H9 (cell line): Measurements from ENCODE around the gene ABHD12. TPM values are rescaled to one million over a fixed set of nuclear protein-coding genes. Genes with fewer than 3 reads are reported as not detected.
A peak's percentile ranks its signal among the peaks of the same experiment; 100 is the strongest.

Experiments used
- DNase-seq: peaks from one replicate; pipeline ENCODE4 v3.0.0-alpha.2; 2017
- H2AFZ ChIP-seq: one replicate; pipeline ENCODE4 v1.6.1; 2013; ENCODE audit warnings: mild to moderate bottlenecking, low read length, control low read depth, moderate library complexity
- H2AK5ac ChIP-seq: 2 replicates; pipeline ENCODE4 v1.6.1; 2013; ENCODE audit warnings: low read length, control low read depth, mixed read lengths; ENCODE audit not compliant: insufficient read length
- H2BK120ac ChIP-seq: one replicate; pipeline ENCODE4 v1.6.1; 2013; ENCODE audit warnings: low read depth, mild to moderate bottlenecking, low read length, control low read depth, inconsistent platforms; ENCODE audit not compliant: poor library complexity, severe bottlenecking
- H2BK12ac ChIP-seq: 2 replicates; pipeline ENCODE4 v1.6.1; 2013; ENCODE audit warnings: low read length, control low read depth, mixed read lengths, low read depth; ENCODE audit not compliant: insufficient read length
- H2BK15ac ChIP-seq: 2 replicates; pipeline ENCODE4 v1.6.1; 2013; ENCODE audit warnings: low read depth, low read length, control low read depth
- H2BK20ac ChIP-seq: one replicate; pipeline ENCODE4 v1.6.1; 2013; ENCODE audit warnings: low read depth, mild to moderate bottlenecking, low read length, control low read depth, inconsistent platforms; ENCODE audit not compliant: poor library complexity, severe bottlenecking
- H2BK5ac ChIP-seq: 2 replicates; pipeline ENCODE4 v1.6.1; 2013; ENCODE audit warnings: low read length, control low read depth, mixed read lengths; ENCODE audit not compliant: insufficient read length
- H3K14ac ChIP-seq: 2 replicates; pipeline ENCODE4 v1.6.1; 2013; ENCODE audit warnings: low read length, control low read depth; ENCODE audit not compliant: insufficient read depth
- H3K18ac ChIP-seq: 2 replicates; pipeline ENCODE4 v1.6.1; 2013; ENCODE audit warnings: low read depth, mild to moderate bottlenecking, mixed read lengths, low read length, control low read depth; ENCODE audit not compliant: insufficient read length
- H3K23ac ChIP-seq: 2 replicates; pipeline ENCODE4 v1.6.1; 2013; ENCODE audit warnings: low read length, control low read depth, mixed read lengths, low read depth; ENCODE audit not compliant: insufficient read length
- H3K23me2 ChIP-seq: 2 replicates; pipeline ENCODE4 v1.6.1; 2013; ENCODE audit warnings: low read depth, mild to moderate bottlenecking, mixed read lengths, low read length, control low read depth; ENCODE audit not compliant: insufficient read length, poor library complexity, severe bottlenecking
- H3K27ac ChIP-seq: 2 replicates; pipeline ENCODE4 v1.5.1; 2013; ENCODE audit warnings: low read length, control low read depth, mixed read lengths, low read depth; ENCODE audit not compliant: insufficient read length
- H3K27me3 ChIP-seq: 2 replicates; pipeline ENCODE4 v1.6.1; 2013; ENCODE audit warnings: low read length, control low read depth, inconsistent platforms; ENCODE audit not compliant: insufficient read depth
- H3K4ac ChIP-seq: 2 replicates; pipeline ENCODE4 v1.6.1; 2013; ENCODE audit warnings: low read depth, mild to moderate bottlenecking, control low read depth, inconsistent platforms, low read length, moderate library complexity
- H3K4me1 ChIP-seq: 2 replicates; pipeline ENCODE4 v1.6.1; 2013; ENCODE audit warnings: low read length, control low read depth, inconsistent platforms; ENCODE audit not compliant: insufficient read depth
- H3K4me2 ChIP-seq: 2 replicates; pipeline ENCODE4 v1.6.1; 2013; ENCODE audit warnings: low read length, control low read depth, mixed read lengths; ENCODE audit not compliant: insufficient read length, insufficient read depth
- H3K56ac ChIP-seq: 2 replicates; pipeline ENCODE4 v1.6.1; 2013; ENCODE audit warnings: low read depth, mild to moderate bottlenecking, mixed read lengths, low read length, control low read depth; ENCODE audit not compliant: insufficient read length
- H3K79me1 ChIP-seq: 2 replicates; pipeline ENCODE4 v1.6.1; 2013; ENCODE audit warnings: low read depth, mild to moderate bottlenecking, moderate library complexity, low read length, control low read depth, inconsistent platforms; ENCODE audit not compliant: insufficient read depth, poor library complexity, severe bottlenecking
- H3K79me2 ChIP-seq: 2 replicates; pipeline ENCODE4 v1.6.1; 2013; ENCODE audit warnings: low read length, control low read depth, inconsistent platforms; ENCODE audit not compliant: insufficient read depth
- H3K9ac ChIP-seq: 2 replicates; pipeline ENCODE4 v1.6.1; 2013; ENCODE audit warnings: low read length, control low read depth, mixed read lengths; ENCODE audit not compliant: insufficient read length; ENCODE audit errors: extremely low read depth
- H3K9me3 ChIP-seq: one replicate; pipeline ENCODE4 v1.6.1; 2013; ENCODE audit warnings: low read depth, low read length, inconsistent platforms; ENCODE audit not compliant: control insufficient read depth
- H3T11ph ChIP-seq: one replicate; pipeline ENCODE4 v1.6.1; 2013; ENCODE audit warnings: mild to moderate bottlenecking, low read length, control low read depth, inconsistent platforms
- H4K20me1 ChIP-seq: one replicate; pipeline ENCODE4 v1.6.1; 2013; ENCODE audit not compliant: control insufficient read depth, insufficient read length, insufficient read depth
- H4K5ac ChIP-seq: 2 replicates; pipeline ENCODE4 v1.6.1; 2013; ENCODE audit warnings: low read depth, mild to moderate bottlenecking, mixed read lengths, low read length, control low read depth; ENCODE audit not compliant: insufficient read length
- H4K8ac ChIP-seq: replicated peaks from 2 replicates; pipeline ENCODE4 v1.6.1; 2013; ENCODE audit warnings: low read length, control low read depth, mixed read lengths, low read depth; ENCODE audit not compliant: insufficient read length
- H4K91ac ChIP-seq: 2 replicates; pipeline ENCODE4 v1.6.1; 2013; ENCODE audit warnings: low read depth, mild to moderate bottlenecking, moderate library complexity, mixed read lengths, low read length, control low read depth; ENCODE audit not compliant: insufficient read length
- H3K27ac Mint-ChIP-seq, 3 experiments: 2 replicates in 2 of 3; 3 replicates in 1 of 3; pipeline ENCODE4 v1.8.0; 2020 to 2021; ENCODE audit warnings: mixed read lengths in 3 of 3, mild to moderate bottlenecking in 1 of 3, moderate library complexity in 1 of 3
- H3K27me3 Mint-ChIP-seq: 2 replicates; pipeline ENCODE4 v1.8.0; 2021; ENCODE audit warnings: low read depth, mild to moderate bottlenecking, moderate library complexity, mixed read lengths
- H3K36me3 Mint-ChIP-seq, 3 experiments: 2 replicates in 2 of 3; 3 replicates in 1 of 3; pipeline ENCODE4 v1.8.0; 2020 to 2021; ENCODE audit warnings: low read depth in 3 of 3, mixed read lengths in 3 of 3; ENCODE audit not compliant: insufficient read depth in 1 of 3
- H3K4me1 Mint-ChIP-seq, 2 experiments: 2 replicates each; pipeline ENCODE4 v1.8.0; 2020; ENCODE audit warnings: mixed read lengths in 2 of 2
- H3K4me3 Mint-ChIP-seq, 2 experiments: 2 replicates in 1 of 2; 3 replicates in 1 of 2; pipeline ENCODE4 v1.8.0; 2020 to 2021; ENCODE audit warnings: mild to moderate bottlenecking in 2 of 2, mixed read lengths in 2 of 2, moderate library complexity in 1 of 2
- H3K9me3 Mint-ChIP-seq, 2 experiments: 2 replicates in 1 of 2; 3 replicates in 1 of 2; pipeline ENCODE4 v1.8.0; 2020; ENCODE audit warnings: mild to moderate bottlenecking in 2 of 2, mixed read lengths in 2 of 2, moderate library complexity in 1 of 2
- WGBS: extraction: QIAGEN DNeasy Blood & Tissue Kit; methylation state at CpG from one replicate; pipeline ENCODE4 v1.1.7; 2013; ENCODE audit warnings: missing lambda C conversion rate, low lambda C conversion rate, mixed read lengths; ENCODE audit not compliant: insufficient read length; ENCODE audit errors: extremely low coverage; 5-methylcytosine and 5-hydroxymethylcytosine counted together
- total RNA-seq: library from RNA; stranded (reverse); gene quantifications from 2 replicates; pipeline ENCODE4 v1.2.1, GENCODE V29; 2021
- TF ChIP-seq, protein P1 (sequence below): fragments of 200-600 bp; sonication (generic); conservative IDR thresholded peaks from 3 replicates; pipeline ENCODE4 v1.8.0; 2021; ENCODE audit warnings: antibody characterized with exemption, mild to moderate bottlenecking

ABHD12 gene
- total RNA-seq, 1 experiment from 2014 or later = 54.4 TPM

DNA sequence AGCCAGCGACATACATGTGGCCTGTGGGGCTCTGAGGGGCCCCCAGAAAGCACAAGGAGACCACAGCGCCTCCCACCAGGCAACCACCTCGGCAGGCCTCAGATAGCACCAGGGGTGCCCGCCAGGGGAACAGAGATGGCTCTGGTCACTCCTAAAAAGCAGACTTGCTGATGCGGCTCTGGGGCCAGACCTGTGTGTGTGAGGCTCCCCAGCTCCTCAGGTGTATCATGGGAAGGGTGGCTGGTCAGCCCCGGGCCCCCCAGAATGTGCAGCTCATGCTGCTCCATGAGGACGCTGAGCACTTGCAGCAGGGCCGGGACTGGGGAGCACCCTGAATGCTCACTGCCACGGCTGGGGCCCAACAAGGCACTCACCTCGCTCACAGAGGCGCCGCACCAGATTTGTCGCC, 82.5 kb downstream of the ABHD12 start:
- Histone ChIP-seq H4K5ac (no peak overlapping the region), H4K91ac (no peak overlapping the region), H3T11ph (no peak overlapping the region), H3K23ac (no peak overlapping the region), H2AFZ (no peak overlapping the region), H2BK5ac (no peak overlapping the region), H3K9me3 (no peaks in the 10 kb centered on the region), H3K23me2 (no peaks in the 10 kb centered on the region), H3K4ac (no peak overlapping the region), H3K4me2 (no peak overlapping the region), H3K14ac (no peak overlapping the region), H3K79me1 (no peaks in the 10 kb centered on the region), H2AK5ac (no peak overlapping the region), H3K27ac (no peak overlapping the region), H2BK120ac (no peak overlapping the region), H2BK15ac (no peak overlapping the region), H3K9ac (no peak overlapping the region), H3K27me3 (no peaks in the 10 kb centered on the region), H4K8ac (no peak overlapping the region), H3K4me1 (no peaks in the 10 kb centered on the region; the same call in 1 of the 2 replicates), H3K56ac (no peak overlapping the region), H2BK20ac (no peak overlapping the region), H4K20me1 (peaks cover 3% of the 10 kb centered on the region), H3K18ac (no peak overlapping the region), H2BK12ac (no peak overlapping the region), H3K79me2 (no peaks in the 10 kb centered on the region)
- Mint-ChIP-seq H3K36me3 (peaks cover 13 to 32% (median 27%) of the 10 kb centered on the region in 3 experiments), H3K4me3 (no peak overlapping the region), H3K27me3 (no peaks in the 10 kb centered on the region), H3K4me1 (peaks cover 5 to 6% of the 10 kb centered on the region in 2 experiments), H3K9me3 (peaks cover 4 to 5% of the 10 kb centered on the region in 2 experiments; a peak in 4 of 5 replicates), H3K27ac (peak overlapping the region in 1 of 3 experiments; percentile 34; a peak in 1 of 7 replicates)
- no CpG with 5 or more reads among the region's 13 CpGs for WGBS
- TF ChIP-seq, protein P1, sequence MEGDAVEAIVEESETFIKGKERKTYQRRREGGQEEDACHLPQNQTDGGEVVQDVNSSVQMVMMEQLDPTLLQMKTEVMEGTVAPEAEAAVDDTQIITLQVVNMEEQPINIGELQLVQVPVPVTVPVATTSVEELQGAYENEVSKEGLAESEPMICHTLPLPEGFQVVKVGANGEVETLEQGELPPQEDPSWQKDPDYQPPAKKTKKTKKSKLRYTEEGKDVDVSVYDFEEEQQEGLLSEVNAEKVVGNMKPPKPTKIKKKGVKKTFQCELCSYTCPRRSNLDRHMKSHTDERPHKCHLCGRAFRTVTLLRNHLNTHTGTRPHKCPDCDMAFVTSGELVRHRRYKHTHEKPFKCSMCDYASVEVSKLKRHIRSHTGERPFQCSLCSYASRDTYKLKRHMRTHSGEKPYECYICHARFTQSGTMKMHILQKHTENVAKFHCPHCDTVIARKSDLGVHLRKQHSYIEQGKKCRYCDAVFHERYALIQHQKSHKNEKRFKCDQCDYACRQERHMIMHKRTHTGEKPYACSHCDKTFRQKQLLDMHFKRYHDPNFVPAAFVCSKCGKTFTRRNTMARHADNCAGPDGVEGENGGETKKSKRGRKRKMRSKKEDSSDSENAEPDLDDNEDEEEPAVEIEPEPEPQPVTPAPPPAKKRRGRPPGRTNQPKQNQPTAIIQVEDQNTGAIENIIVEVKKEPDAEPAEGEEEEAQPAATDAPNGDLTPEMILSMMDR = no peak
- no peak for DNase-seq
